ENCODE data around the gene MAST4.

Gene MAST4

GRCh38 chr5:67002832-67003684 lies 406.9 kb downstream of the MAST4 start:
- in situ Hi-C loops (cut with MboI; ENCODE audit: low sequenced_read_pairs, unreplicated experiment), result no loop called here
- DNase-seq (ENCODE audit: low spot score), result no peak
- no peak for TF ChIP-seq CTCF (IDR thresholded peaks at IDR 0.05; ENCODE audit: borderline replicate concordance, control extremely low read depth, extremely low read depth, insufficient read depth, missing control alignments)

- in situ Hi-C loops (cut with MboI; ENCODE audit: low sequenced_read_pairs, unreplicated experiment), result no loop called here
- DNase-seq (ENCODE audit: low spot score), result no peak
- TF ChIP-seq CTCF (IDR thresholded peaks at IDR 0.05; ENCODE audit: borderline replicate concordance, control extremely low read depth, extremely low read depth, insufficient read depth, missing control alignments), result no peak
Measured at GRCh38 chr5:67003685-67003934, 407.4 kb downstream of the MAST4 start.

GRCh38 chr5:67003935-67004729 lies 407.9 kb downstream of the MAST4 start:
- DNase-seq (ENCODE audit: low spot score), result peak; percentile 49
- TF ChIP-seq CTCF (IDR thresholded peaks at IDR 0.05; ENCODE audit: borderline replicate concordance, control extremely low read depth, extremely low read depth, insufficient read depth, missing control alignments), result no peak
- in situ Hi-C loops (cut with MboI; ENCODE audit: low sequenced_read_pairs, unreplicated experiment), result no loop called here

GRCh38 chr5:67004730-67005350 lies 408.6 kb downstream of the MAST4 start:
- in situ Hi-C loops (cut with MboI; ENCODE audit: low sequenced_read_pairs, unreplicated experiment), result no loop called here
- TF ChIP-seq CTCF (IDR thresholded peaks at IDR 0.05; ENCODE audit: borderline replicate concordance, control extremely low read depth, extremely low read depth, insufficient read depth, missing control alignments), result no peak
- no peak for DNase-seq (ENCODE audit: low spot score)

GRCh38 chr5:67005737-67006499 lies 409.7 kb downstream of the MAST4 start:
- in situ Hi-C loops (cut with MboI; ENCODE audit: low sequenced_read_pairs, unreplicated experiment), result no loop called here
- no peak for TF ChIP-seq CTCF (IDR thresholded peaks at IDR 0.05; ENCODE audit: borderline replicate concordance, control extremely low read depth, extremely low read depth, insufficient read depth, missing control alignments)
- DNase-seq (ENCODE audit: low spot score), result no peak

GRCh38 chr5:67006500-67006848 lies 410.3 kb downstream of the MAST4 start:
- DNase-seq (ENCODE audit: low spot score), result no peak
- in situ Hi-C loops (cut with MboI; ENCODE audit: low sequenced_read_pairs, unreplicated experiment), result no loop called here
- TF ChIP-seq CTCF (IDR thresholded peaks at IDR 0.05; ENCODE audit: borderline replicate concordance, control extremely low read depth, extremely low read depth, insufficient read depth, missing control alignments), result no peak

Measured in GM13976 (cell line).